Natural killer cell treated with Interleukin-12 subunit alpha and Interleukin-12 subunit beta and Interleukin-15 and Interleukin-18, amount 100 ng/mL, for 72 hours (primary cell): ENCODE data around the gene ZNF791. TPM values are rescaled to one million over a fixed set of nuclear protein-coding genes. Genes with fewer than 3 reads are reported as not detected.

Experiments used
- ATAC-seq, 2 donors: fragments of 150-1000 bp; cut with Tn5 transposase in 1 of 2; sonication (Bioruptor Pico), chemical (Tn5 transposase) in 1 of 2; 2 replicates each; pipeline ENCODE4 v1.10.0; 2021
- DNase-seq: peaks from one replicate; pipeline ENCODE4 v3.0.0; 2022; ENCODE audit warnings: low spot score
- H3K27ac Mint-ChIP-seq, 2 donors: 1 replicate in 1 of 2; 2 replicates in 1 of 2; pipeline ENCODE4 v1.8.0; 2022; ENCODE audit warnings: mixed read lengths in 2 of 2, mild to moderate bottlenecking in 1 of 2, moderate library complexity in 1 of 2
- H3K27me3 Mint-ChIP-seq, 2 donors: 1 replicate in 1 of 2; 2 replicates in 1 of 2; pipeline ENCODE4 v1.8.0; 2022; ENCODE audit warnings: mixed read lengths in 2 of 2
- H3K36me3 Mint-ChIP-seq: one replicate; pipeline ENCODE4 v1.8.0; 2022; ENCODE audit warnings: mixed read lengths
- H3K4me1 Mint-ChIP-seq, 2 donors: 1 replicate in 1 of 2; 2 replicates in 1 of 2; pipeline ENCODE4 v1.8.0; 2022; ENCODE audit warnings: low read depth in 2 of 2, mixed read lengths in 2 of 2, mild to moderate bottlenecking in 1 of 2
- H3K4me3 Mint-ChIP-seq: one replicate; pipeline ENCODE4 v1.8.0; 2022; ENCODE audit warnings: mixed read lengths
- H3K9me3 Mint-ChIP-seq: 2 replicates; pipeline ENCODE4 v1.8.0; 2022; ENCODE audit warnings: mixed read lengths
- total RNA-seq, 2 donors: library from RNA; stranded (reverse); gene quantifications; one replicate each; pipeline ENCODE4 v1.2.3, GENCODE V29; 2022

ZNF791 gene
- total RNA-seq, 2 donors from 2014 or later, result 28.7 to 29.1 TPM

GRCh38 chr19:12681074-12681987, 70.6 kb downstream of the ZNF791 start, which contains the start of gene DHPS:
DHPS (minus strand) TSS chr19:12681880; CDS start chr19:12681766, 114 bp downstream.
- Mint-ChIP-seq H3K4me1 (peaks cover 26% of the 10 kb centered on the region in 2 donors), H3K36me3 (peaks cover 11% of the 10 kb centered on the region), H3K9me3 (no peaks in the 10 kb centered on the region), H3K4me3 (peak within 1 kb of the TSS; percentile 97), H3K27me3 (no peaks in the 10 kb centered on the region), H3K27ac (peak within 1 kb of the TSS; percentile 92 to 100)
- ATAC-seq, result peak; percentile 87 to 89
- peak; percentile 95 for DNase-seq

Other genes starting within 250 kb of the ZNF791 start
- 1 to 10 TPM in 1 of 2 donors, under 1 TPM in 1; 0.47 to 3.2 TPM for gene ZNF442, start 245.2 kb upstream of the ZNF791 start, total RNA-seq
- 1 to 10 TPM; 3.2 to 6.4 TPM for gene ZNF799, start 209.6 kb upstream of the ZNF791 start, total RNA-seq
- gene ZNF443, start 169.9 kb upstream of the ZNF791 start, total RNA-seq, result 1 to 10 TPM; 2.2 to 2.5 TPM
- gene ZNF709, start 126.1 kb upstream of the ZNF791 start, total RNA-seq, result 1 to 10 TPM; 1.3 to 1.6 TPM
- 10 to 100 TPM; 12.5 to 13.2 TPM for gene ZNF564, start 59.4 kb upstream of the ZNF791 start, total RNA-seq
- gene ZNF490, start 107 bp upstream of the ZNF791 start, total RNA-seq, result 10 to 100 TPM; 12.5 to 15.6 TPM
- gene MAN2B1, start 55.8 kb downstream of the ZNF791 start, total RNA-seq, result 100 to 1,000 TPM; 135 to 199 TPM
- 10 to 100 TPM; 18.6 to 25.1 TPM for gene WDR83, start 55.9 kb downstream of the ZNF791 start, total RNA-seq
- gene DHPS, start 71.0 kb downstream of the ZNF791 start, total RNA-seq, result 100 to 1,000 TPM; 127 to 148 TPM
- not detected for gene GNG14, start 77.1 kb downstream of the ZNF791 start, total RNA-seq
- gene FBXW9, start 85.7 kb downstream of the ZNF791 start, total RNA-seq, result 10 to 100 TPM in 1 of 2 donors, 1 to 10 TPM in 1; 5.6 to 15.4 TPM
- gene TNPO2, start 113.0 kb downstream of the ZNF791 start, total RNA-seq, result 100 to 1,000 TPM in 1 of 2 donors, 10 to 100 TPM in 1; 76.9 to 229 TPM
- 100 to 1,000 TPM; 154 to 196 TPM for gene TRIR, start 123.8 kb downstream of the ZNF791 start, total RNA-seq
- gene GET3, start 126.6 kb downstream of the ZNF791 start, total RNA-seq, result 10 to 100 TPM; 48.9 to 70.8 TPM
- gene BEST2, start 140.9 kb downstream of the ZNF791 start, total RNA-seq, result not detected
- gene HOOK2, start 164.6 kb downstream of the ZNF791 start, total RNA-seq, result 10 to 100 TPM; 19.5 to 20.7 TPM
- 100 to 1,000 TPM; 252 to 329 TPM for gene JUNB, start 180.6 kb downstream of the ZNF791 start, total RNA-seq
- 100 to 1,000 TPM; 150 to 226 TPM for gene PRDX2, start 190.9 kb downstream of the ZNF791 start, total RNA-seq
- 10 to 100 TPM in 1 of 2 donors, 1 to 10 TPM in 1; 8.7 to 19.5 TPM for gene THSD8, start 191.1 kb downstream of the ZNF791 start, total RNA-seq
- gene RNASEH2A, start 195.7 kb downstream of the ZNF791 start, total RNA-seq, result 10 to 100 TPM; 20.8 to 63.5 TPM
- not detected for gene RTBDN, start 223.7 kb downstream of the ZNF791 start, total RNA-seq
- under 1 TPM in 1 of 2 donors, not detected in 1; 0.31 TPM for gene MAST1, start 227.6 kb downstream of the ZNF791 start, total RNA-seq